Body of pancreas (tissue), 4 donors: Measurements from ENCODE around the gene TEX26. TPM values are rescaled to one million over a fixed set of nuclear protein-coding genes. Genes with fewer than 3 reads are reported as not detected.

ENCODE experiments used
- ATAC-seq: fragments of 150-250 bp; one replicate; pipeline ENCODE4 v1.9.1; 2016
- DNase-seq, 4 donors: peaks; one replicate each; pipeline ENCODE4 v3.0.0-alpha.2; 2019
- H3K27ac ChIP-seq, 4 donors: fragments of 200-600 bp; sonication (generic); 1 replicate in 3 of 4; 2 replicates in 1 of 4; pipeline versions ENCODE4 v1.5.1 to v1.6.1; 2016 to 2019; ENCODE audit warnings: mild to moderate bottlenecking in 1 of 4, mixed read lengths in 1 of 4, moderate library complexity in 1 of 4
- H3K27me3 ChIP-seq, 2 donors: fragments of 200-600 bp; sonication (generic); one replicate each; pipeline ENCODE4 v1.6.0; 2016; ENCODE audit warnings: mild to moderate bottlenecking in 1 of 2
- H3K36me3 ChIP-seq, 2 donors: fragments of 200-600 bp; sonication (generic); replicated peaks in 1 of 2; 2 replicates each; pipeline ENCODE4 v1.5.1; 2016; ENCODE audit warnings: low read depth in 2 of 2; ENCODE audit not compliant: insufficient read depth in 1 of 2
- H3K4me1 ChIP-seq: fragments of 200-600 bp; sonication (generic); one replicate; pipeline ENCODE4 v1.6.0; 2016
- H3K4me3 ChIP-seq, 2 donors: fragments of 200-600 bp; sonication (generic); 1 replicate in 1 of 2; 2 replicates in 1 of 2; pipeline ENCODE4 v1.5.1; 2016 to 2019
- H3K9me3 ChIP-seq, 3 donors: fragments of 200-600 bp; sonication (generic); 1 replicate in 2 of 3; 2 replicates in 1 of 3; pipeline ENCODE4 v1.5.1; 2016
- CTCF ChIP-seq, 7 experiments: fragments of 450-650 bp in 4 of 7; fragments of 200-600 bp in 3 of 7; sonication (generic) in 3 of 7; IDR thresholded peaks; one replicate each; pipeline ENCODE4 v1.5.1; 2016 to 2019; ENCODE audit warnings: antibody characterized with exemption in 7 of 7
- POLR2A ChIP-seq, 3 donors: fragments of 450-650 bp; IDR thresholded peaks; one replicate each; pipeline ENCODE4 v1.6.1; 2016; ENCODE audit warnings: antibody characterized with exemption in 3 of 3, mild to moderate bottlenecking in 2 of 3
- WGBS, 2 donors: methylation state at CpG; one replicate each; pipeline ENCODE4 v1.1.5; 2017; 5-methylcytosine and 5-hydroxymethylcytosine counted together
- intact Hi-C: fragments of 100-400 bp; cut with DNase I; formaldehyde crosslinking; loops from one replicate; pipeline ENCODE4 v1.15.1; 2023
- total RNA-seq, 2 donors: library from RNA; depleted of rRNA; stranded (reverse); fragments of >200 nt; gene quantifications; one replicate each; pipeline ENCODE4 v1.1.0, GENCODE V29; 2016

TEX26 gene
- total RNA-seq, 2 donors from 2014 or later = not detected

- Histone ChIP-seq H3K4me1 (no peaks in the 10 kb centered on the region), H3K9me3 (no peaks in the 10 kb centered on the region), H3K27me3 (no peaks in the 10 kb centered on the region), H3K27ac (no peak overlapping the region), H3K36me3 (no peaks in the 10 kb centered on the region), H3K4me3 (no peak overlapping the region)
- DNase-seq (no peak), ATAC-seq (no peak)
- WGBS, 2 donors = 57 to 58% methylated on average over 5 of the region's 5 CpGs
- intact Hi-C loops = no loop called here
- TF ChIP-seq CTCF (IDR thresholded peaks at IDR 0.05) = no peak
- TF ChIP-seq POLR2A (IDR thresholded peaks at IDR 0.05) = no peak
Measured at GRCh38 chr13:30957258-30957943, 24.9 kb downstream of the TEX26 start.

- Histone ChIP-seq H3K4me1 (no peaks in the 10 kb centered on the region), H3K9me3 (no peaks in the 10 kb centered on the region), H3K36me3 (no peaks in the 10 kb centered on the region), H3K4me3 (no peak overlapping the region), H3K27me3 (no peaks in the 10 kb centered on the region), H3K27ac (no peak overlapping the region)
- WGBS, 2 donors = 32 to 45% methylated on average over 1 of the region's 1 CpG
- ATAC-seq = no peak
- DNase-seq = no peak
- no peak for TF ChIP-seq POLR2A (IDR thresholded peaks at IDR 0.05)
- no peak for TF ChIP-seq CTCF (IDR thresholded peaks at IDR 0.05)
- intact Hi-C loops = no loop called here
Measured at GRCh38 chr13:30959678-30960077, 27.2 kb downstream of the TEX26 start.

GRCh38 chr13:30963791-30964190 is 31.3 kb downstream of the TEX26 start:
- DNase-seq (peak; percentile 18 to 50 (median 32)), ATAC-seq (peak; percentile 66)
- no peaks in the 10 kb centered on the region for H3K9me3 ChIP-seq
- intact Hi-C loops = no loop called here
- no peak overlapping the region for H3K4me3 ChIP-seq
- H3K27ac ChIP-seq = no peak overlapping the region
- no peaks in the 10 kb centered on the region for H3K4me1 ChIP-seq
- H3K27me3 ChIP-seq = no peaks in the 10 kb centered on the region
- no peak for TF ChIP-seq POLR2A (IDR thresholded peaks at IDR 0.05)
- TF ChIP-seq CTCF (IDR thresholded peaks at IDR 0.05) = no peak
- no peaks in the 10 kb centered on the region for H3K36me3 ChIP-seq
- WGBS, 2 donors = 7 to 10% methylated on average over 5 of the region's 5 CpGs

GRCh38 chr13:30965380-30965779 is 32.9 kb downstream of the TEX26 start:
- no peaks in the 10 kb centered on the region for H3K36me3 ChIP-seq
- H3K4me1 ChIP-seq = no peaks in the 10 kb centered on the region
- H3K9me3 ChIP-seq = no peaks in the 10 kb centered on the region
- no peak for ATAC-seq
- no peak for DNase-seq
- 69 to 71% methylated on average over 1 of the region's 1 CpG for WGBS, 2 donors
- H3K27me3 ChIP-seq = no peaks in the 10 kb centered on the region
- intact Hi-C loops = no loop called here
- no peak overlapping the region for H3K27ac ChIP-seq
- no peak overlapping the region for H3K4me3 ChIP-seq
- TF ChIP-seq POLR2A (IDR thresholded peaks at IDR 0.05) (no peak), CTCF (IDR thresholded peaks at IDR 0.05) (no peak)

- 69 to 73% methylated on average over 3 of the region's 3 CpGs for WGBS, 2 donors
- Histone ChIP-seq H3K36me3 (no peaks in the 10 kb centered on the region), H3K4me1 (no peaks in the 10 kb centered on the region), H3K9me3 (no peaks in the 10 kb centered on the region), H3K27ac (no peak overlapping the region), H3K4me3 (no peak overlapping the region), H3K27me3 (no peaks in the 10 kb centered on the region)
- intact Hi-C loops = no loop called here
- DNase-seq (no peak), ATAC-seq (no peak)
- TF ChIP-seq CTCF (IDR thresholded peaks at IDR 0.05) (no peak), POLR2A (IDR thresholded peaks at IDR 0.05) (no peak)
Measured at GRCh38 chr13:30966101-30966500, 33.6 kb downstream of the TEX26 start.
